Measurements from ENCODE around the gene NTM. TPM values are rescaled to one million over a fixed set of nuclear protein-coding genes. Genes with fewer than 3 reads are reported as not detected.

NTM gene
- total and polyA plus RNA-seq, 2 donors (not counting 1 experiment from before 2014, with no cell fraction given) = 12.3 to 28.6 TPM

DNA sequence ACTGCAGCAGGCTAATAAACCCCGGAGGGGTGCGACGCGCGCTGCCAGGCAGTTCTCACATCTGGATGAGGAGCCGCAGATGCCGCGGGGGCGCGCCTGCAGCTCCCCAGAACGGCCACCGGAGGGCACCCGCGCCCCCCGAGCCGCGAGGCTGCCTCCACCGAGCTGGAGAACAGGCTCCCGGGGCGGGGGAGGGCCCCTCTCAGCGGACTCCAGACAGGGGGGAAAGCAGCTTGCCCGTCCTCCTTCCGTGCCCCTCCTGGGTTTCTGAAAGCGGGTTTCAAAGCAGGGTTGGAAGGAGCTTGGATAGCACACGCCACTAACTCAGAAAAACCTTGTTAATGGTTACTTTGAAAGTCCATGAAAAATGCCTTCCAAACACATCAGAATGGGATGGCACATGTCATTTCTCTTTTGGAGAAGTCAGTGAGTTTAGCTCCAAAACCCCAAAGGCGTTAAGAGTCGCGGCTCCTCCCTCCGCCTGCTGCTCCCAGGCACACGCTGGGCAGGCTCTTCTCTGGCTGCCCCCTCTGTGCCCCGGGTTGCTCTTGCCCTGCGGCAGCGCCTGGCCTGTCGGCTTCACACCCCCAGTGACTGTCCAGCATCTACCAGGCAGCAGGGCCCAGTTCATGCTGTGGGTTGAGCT lies 317.8 kb downstream of the NTM start:
- TF ChIP-seq, protein P1, sequence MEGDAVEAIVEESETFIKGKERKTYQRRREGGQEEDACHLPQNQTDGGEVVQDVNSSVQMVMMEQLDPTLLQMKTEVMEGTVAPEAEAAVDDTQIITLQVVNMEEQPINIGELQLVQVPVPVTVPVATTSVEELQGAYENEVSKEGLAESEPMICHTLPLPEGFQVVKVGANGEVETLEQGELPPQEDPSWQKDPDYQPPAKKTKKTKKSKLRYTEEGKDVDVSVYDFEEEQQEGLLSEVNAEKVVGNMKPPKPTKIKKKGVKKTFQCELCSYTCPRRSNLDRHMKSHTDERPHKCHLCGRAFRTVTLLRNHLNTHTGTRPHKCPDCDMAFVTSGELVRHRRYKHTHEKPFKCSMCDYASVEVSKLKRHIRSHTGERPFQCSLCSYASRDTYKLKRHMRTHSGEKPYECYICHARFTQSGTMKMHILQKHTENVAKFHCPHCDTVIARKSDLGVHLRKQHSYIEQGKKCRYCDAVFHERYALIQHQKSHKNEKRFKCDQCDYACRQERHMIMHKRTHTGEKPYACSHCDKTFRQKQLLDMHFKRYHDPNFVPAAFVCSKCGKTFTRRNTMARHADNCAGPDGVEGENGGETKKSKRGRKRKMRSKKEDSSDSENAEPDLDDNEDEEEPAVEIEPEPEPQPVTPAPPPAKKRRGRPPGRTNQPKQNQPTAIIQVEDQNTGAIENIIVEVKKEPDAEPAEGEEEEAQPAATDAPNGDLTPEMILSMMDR (conservative IDR thresholded peaks at IDR 0.05 in 1 of 2, IDR thresholded peaks at IDR 0.05 in 1 of 2; ENCODE audit: low read depth in 1 of 2, low read length in 2 of 2) = peak; percentile 72 to 88
- TF ChIP-seq EZH2 (IDR thresholded peaks at IDR 0.05; ENCODE audit: low read length, missing control alignments) = no peak
- Histone ChIP-seq H3K4me1 (ENCODE audit: control insufficient read depth, extremely low read depth, insufficient read depth, low read length) (no peaks in the 10 kb centered on the region), H3K4me2 (ENCODE audit: extremely low read depth, insufficient read depth, low read length) (peak overlapping the region; percentile 55), H3K9ac (ENCODE audit: insufficient read depth, low read length) (no peak overlapping the region), H3K27me3 (ENCODE audit: control insufficient read depth, insufficient read depth, low read length) (peaks cover 3% of the 10 kb centered on the region), H4K20me1 (ENCODE audit: control insufficient read depth, extremely low read depth, insufficient read depth, low read length) (no peaks in the 10 kb centered on the region), H2AFZ (ENCODE audit: low read length) (peak overlapping the region; percentile 22), H3K27ac (ENCODE audit: insufficient read depth, low read length) (no peak overlapping the region), H3K4me3 (replicated peaks in 1 of 4; ENCODE audit: control extremely low read depth in 1 of 4, insufficient read depth in 1 of 4, low read depth in 3 of 4, low read length in 4 of 4) (peak overlapping the region in 2 of 4 experiments; percentile 44), H3K36me3 (ENCODE audit: control insufficient read depth, insufficient read depth, low read length) (no peaks in the 10 kb centered on the region), H3K79me2 (ENCODE audit: control insufficient read depth, insufficient read depth, low read length) (no peaks in the 10 kb centered on the region), H3K9me3 (ENCODE audit: control insufficient read depth, insufficient read depth, low read depth, low read length) (no peaks in the 10 kb centered on the region)
- peak; percentile 42 to 48 for DNase-seq (ENCODE audit: low read depth in 2 of 2)

DNA sequence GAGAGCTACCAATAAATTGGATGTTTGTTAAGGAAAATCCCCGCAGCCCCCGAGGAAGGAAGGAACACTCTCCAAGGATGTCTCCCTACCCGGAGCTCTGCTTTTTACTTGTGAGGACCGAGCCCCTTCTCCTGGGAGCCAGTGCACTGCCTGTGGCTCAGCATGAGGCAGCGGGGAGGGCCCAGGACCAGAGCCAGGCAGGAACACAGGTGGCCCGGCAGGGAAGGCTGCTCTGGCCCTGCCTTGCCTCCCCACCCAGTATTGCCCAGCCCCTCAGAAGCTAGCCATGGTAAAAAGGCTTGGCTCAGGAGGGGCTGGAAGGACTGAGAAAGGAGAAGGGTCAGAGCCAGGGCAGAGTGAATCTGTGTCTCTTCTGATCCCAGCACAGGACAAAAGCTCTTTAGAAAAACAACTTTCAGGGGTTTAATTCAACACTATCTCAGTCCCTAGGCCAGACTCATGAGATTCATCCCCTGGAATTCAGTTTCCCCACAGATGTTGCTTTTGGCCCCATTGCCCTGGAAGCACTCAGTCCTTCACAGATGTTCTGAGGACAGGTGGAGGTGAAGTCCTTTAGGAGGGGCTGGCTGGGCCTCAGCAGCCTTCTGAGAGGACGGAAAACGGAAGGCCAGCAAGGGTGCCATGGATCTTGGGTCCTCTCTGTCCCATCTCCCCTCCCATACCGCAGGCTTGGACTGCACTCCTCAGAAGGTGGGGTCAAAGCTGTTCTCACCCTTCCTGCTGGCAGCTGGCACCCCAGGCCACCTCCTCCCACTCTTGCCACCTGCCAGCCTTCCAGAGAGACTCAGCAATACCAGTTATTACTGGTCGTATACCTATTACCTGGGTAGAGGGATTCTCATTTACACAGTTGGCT lies 318.9 kb downstream of the NTM start:
- TF ChIP-seq EZH2 (IDR thresholded peaks at IDR 0.05; ENCODE audit: low read length, missing control alignments) = no peak
- TF ChIP-seq, protein P1 (conservative IDR thresholded peaks at IDR 0.05 in 1 of 2, IDR thresholded peaks at IDR 0.05 in 1 of 2; ENCODE audit: low read depth in 1 of 2, low read length in 2 of 2) = no peak
- Histone ChIP-seq H2AFZ (ENCODE audit: low read length) (no peak overlapping the region), H3K27ac (ENCODE audit: insufficient read depth, low read length) (no peak overlapping the region), H3K4me2 (ENCODE audit: extremely low read depth, insufficient read depth, low read length) (no peak overlapping the region), H3K4me1 (ENCODE audit: control insufficient read depth, extremely low read depth, insufficient read depth, low read length) (no peaks in the 10 kb centered on the region), H3K4me3 (replicated peaks in 1 of 4; ENCODE audit: control extremely low read depth in 1 of 4, insufficient read depth in 1 of 4, low read depth in 3 of 4, low read length in 4 of 4) (no peak overlapping the region), H3K36me3 (ENCODE audit: control insufficient read depth, insufficient read depth, low read length) (no peaks in the 10 kb centered on the region), H4K20me1 (ENCODE audit: control insufficient read depth, extremely low read depth, insufficient read depth, low read length) (no peaks in the 10 kb centered on the region), H3K27me3 (ENCODE audit: control insufficient read depth, insufficient read depth, low read length) (no peaks in the 10 kb centered on the region), H3K79me2 (ENCODE audit: control insufficient read depth, insufficient read depth, low read length) (no peaks in the 10 kb centered on the region), H3K9ac (ENCODE audit: insufficient read depth, low read length) (no peak overlapping the region), H3K9me3 (ENCODE audit: control insufficient read depth, insufficient read depth, low read depth, low read length) (no peaks in the 10 kb centered on the region)
- DNase-seq (ENCODE audit: low read depth in 2 of 2) = no peak

DNA sequence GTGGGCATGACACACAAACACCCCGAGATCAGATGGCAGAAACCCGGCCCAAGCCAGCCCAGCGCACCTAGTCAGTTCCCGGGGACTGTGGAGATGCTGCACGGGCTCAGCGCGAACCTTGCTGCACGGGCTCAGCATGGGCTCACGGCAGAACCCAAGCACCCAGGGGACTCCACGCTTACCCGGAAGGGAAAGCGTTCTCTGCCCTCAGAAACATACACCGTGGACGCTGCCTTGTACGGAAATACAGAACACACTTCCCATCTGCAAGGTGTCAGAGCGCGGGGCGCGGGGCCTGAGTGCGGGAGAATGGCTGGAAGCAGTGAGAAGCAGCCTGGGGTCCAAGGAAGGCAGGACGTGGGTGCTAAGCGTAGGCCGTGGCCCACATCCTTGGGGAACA lies 319.9 kb downstream of the NTM start:
- no peak overlapping the region for H3K4me3 ChIP-seq (replicated peaks in 1 of 4; ENCODE audit: control extremely low read depth in 1 of 4, insufficient read depth in 1 of 4, low read depth in 3 of 4, low read length in 4 of 4)
- no peak overlapping the region for H3K4me2 ChIP-seq (ENCODE audit: extremely low read depth, insufficient read depth, low read length)
- H3K9me3 ChIP-seq (ENCODE audit: control insufficient read depth, insufficient read depth, low read depth, low read length) = no peaks in the 10 kb centered on the region
- H2AFZ ChIP-seq (ENCODE audit: low read length) = no peak overlapping the region
- DNase-seq (ENCODE audit: low read depth in 2 of 2) = no peak
- H3K9ac ChIP-seq (ENCODE audit: insufficient read depth, low read length) = no peak overlapping the region
- no peaks in the 10 kb centered on the region for H3K36me3 ChIP-seq (ENCODE audit: control insufficient read depth, insufficient read depth, low read length)
- H3K4me1 ChIP-seq (ENCODE audit: control insufficient read depth, extremely low read depth, insufficient read depth, low read length) = peaks cover 3% of the 10 kb centered on the region
- TF ChIP-seq, protein P1 (conservative IDR thresholded peaks at IDR 0.05 in 1 of 2, IDR thresholded peaks at IDR 0.05 in 1 of 2; ENCODE audit: low read depth in 1 of 2, low read length in 2 of 2) = no peak
- TF ChIP-seq EZH2 (IDR thresholded peaks at IDR 0.05; ENCODE audit: low read length, missing control alignments) = no peak
- no peak overlapping the region for H3K27ac ChIP-seq (ENCODE audit: insufficient read depth, low read length)
- H3K79me2 ChIP-seq (ENCODE audit: control insufficient read depth, insufficient read depth, low read length) = no peaks in the 10 kb centered on the region
- no peaks in the 10 kb centered on the region for H3K27me3 ChIP-seq (ENCODE audit: control insufficient read depth, insufficient read depth, low read length)
- no peaks in the 10 kb centered on the region for H4K20me1 ChIP-seq (ENCODE audit: control insufficient read depth, extremely low read depth, insufficient read depth, low read length)
